ENCODE data around the gene HAVCR1.

- TF ChIP-seq, protein P1, sequence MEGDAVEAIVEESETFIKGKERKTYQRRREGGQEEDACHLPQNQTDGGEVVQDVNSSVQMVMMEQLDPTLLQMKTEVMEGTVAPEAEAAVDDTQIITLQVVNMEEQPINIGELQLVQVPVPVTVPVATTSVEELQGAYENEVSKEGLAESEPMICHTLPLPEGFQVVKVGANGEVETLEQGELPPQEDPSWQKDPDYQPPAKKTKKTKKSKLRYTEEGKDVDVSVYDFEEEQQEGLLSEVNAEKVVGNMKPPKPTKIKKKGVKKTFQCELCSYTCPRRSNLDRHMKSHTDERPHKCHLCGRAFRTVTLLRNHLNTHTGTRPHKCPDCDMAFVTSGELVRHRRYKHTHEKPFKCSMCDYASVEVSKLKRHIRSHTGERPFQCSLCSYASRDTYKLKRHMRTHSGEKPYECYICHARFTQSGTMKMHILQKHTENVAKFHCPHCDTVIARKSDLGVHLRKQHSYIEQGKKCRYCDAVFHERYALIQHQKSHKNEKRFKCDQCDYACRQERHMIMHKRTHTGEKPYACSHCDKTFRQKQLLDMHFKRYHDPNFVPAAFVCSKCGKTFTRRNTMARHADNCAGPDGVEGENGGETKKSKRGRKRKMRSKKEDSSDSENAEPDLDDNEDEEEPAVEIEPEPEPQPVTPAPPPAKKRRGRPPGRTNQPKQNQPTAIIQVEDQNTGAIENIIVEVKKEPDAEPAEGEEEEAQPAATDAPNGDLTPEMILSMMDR (IDR thresholded peaks at IDR 0.05): no peak
- no peak for TF ChIP-seq EZH2 (IDR thresholded peaks at IDR 0.05; ENCODE audit: borderline replicate concordance, insufficient read depth, low read depth, low read length, poor library complexity, severe bottlenecking)
Measured at GRCh38 chr5:156981481-156981880, 77.4 kb downstream of the HAVCR1 start.
